HFFc6 (cell line): ENCODE results near the gene TRAPPC3. TPM values are rescaled to one million over a fixed set of nuclear protein-coding genes. Genes with fewer than 3 reads are reported as not detected.

Source experiments
- DNase-seq: peaks from one replicate; pipeline ENCODE4 v3.0.0-alpha.2; 2018
- H3K27ac Mint-ChIP-seq: 2 replicates; pipeline ENCODE4 v1.8.0; 2020; ENCODE audit warnings: mild to moderate bottlenecking, mixed read lengths
- H3K27me3 Mint-ChIP-seq: 2 replicates; pipeline ENCODE4 v1.8.0; 2021; ENCODE audit warnings: mild to moderate bottlenecking, moderate library complexity, mixed read lengths; ENCODE audit not compliant: insufficient read depth
- H3K36me3 Mint-ChIP-seq: 2 replicates; pipeline ENCODE4 v1.8.0; 2021; ENCODE audit warnings: low read depth, mixed read lengths
- H3K4me1 Mint-ChIP-seq: 2 replicates; pipeline ENCODE4 v1.8.0; 2020; ENCODE audit warnings: low read depth, mixed read lengths
- H3K4me3 Mint-ChIP-seq: 2 replicates; pipeline ENCODE4 v1.8.0; 2020; ENCODE audit warnings: mild to moderate bottlenecking, moderate library complexity, mixed read lengths
- H3K9me3 Mint-ChIP-seq: 2 replicates; pipeline ENCODE4 v1.8.0; 2020; ENCODE audit warnings: mild to moderate bottlenecking, mixed read lengths
- CTCF ChIP-seq: fragments of 200-600 bp; sonication (generic); IDR thresholded peaks from 2 replicates; pipeline ENCODE4 v1.5.0; 2021; ENCODE audit warnings: antibody characterized with exemption, mild to moderate bottlenecking
- total RNA-seq, 6 experiments: library from RNA; stranded (reverse); fragmentation: NEBNext Ultra II Directional; extraction: Animal tissue kit (Norgen Biotek cat#: 25700); gene quantifications; 2 replicates in 1 of 6; 3 replicates in 5 of 6; pipeline ENCODE4 v1.2.3, GENCODE V29; 2021

The TRAPPC3 gene
- total RNA-seq, 6 experiments from 2014 or later = 76.6 to 93.4 (median 78.6) TPM

- H3K27ac Mint-ChIP-seq = peak within 1 kb of the TSS; percentile 35; the same call in 1 of the 2 replicates
- peaks cover 10% of the 10 kb centered on the region for H3K4me1 Mint-ChIP-seq
- no peak for DNase-seq
- TF ChIP-seq CTCF = no peak
- H3K36me3 Mint-ChIP-seq = no peaks in the 10 kb centered on the region
- peaks cover 19% of the 10 kb centered on the region for H3K27me3 Mint-ChIP-seq
- no peaks in the 10 kb centered on the region for H3K9me3 Mint-ChIP-seq
- H3K4me3 Mint-ChIP-seq = peak within 1 kb of the TSS; percentile 40
Measured at GRCh38 chr1:36125129-36125991, 23.9 kb downstream of the TRAPPC3 start, which contains the start of gene COL8A2. Gene COL8A2 (minus strand): TSS chr1:36125222. CDS start chr1:36100242, 24,980 bp downstream.

DNA sequence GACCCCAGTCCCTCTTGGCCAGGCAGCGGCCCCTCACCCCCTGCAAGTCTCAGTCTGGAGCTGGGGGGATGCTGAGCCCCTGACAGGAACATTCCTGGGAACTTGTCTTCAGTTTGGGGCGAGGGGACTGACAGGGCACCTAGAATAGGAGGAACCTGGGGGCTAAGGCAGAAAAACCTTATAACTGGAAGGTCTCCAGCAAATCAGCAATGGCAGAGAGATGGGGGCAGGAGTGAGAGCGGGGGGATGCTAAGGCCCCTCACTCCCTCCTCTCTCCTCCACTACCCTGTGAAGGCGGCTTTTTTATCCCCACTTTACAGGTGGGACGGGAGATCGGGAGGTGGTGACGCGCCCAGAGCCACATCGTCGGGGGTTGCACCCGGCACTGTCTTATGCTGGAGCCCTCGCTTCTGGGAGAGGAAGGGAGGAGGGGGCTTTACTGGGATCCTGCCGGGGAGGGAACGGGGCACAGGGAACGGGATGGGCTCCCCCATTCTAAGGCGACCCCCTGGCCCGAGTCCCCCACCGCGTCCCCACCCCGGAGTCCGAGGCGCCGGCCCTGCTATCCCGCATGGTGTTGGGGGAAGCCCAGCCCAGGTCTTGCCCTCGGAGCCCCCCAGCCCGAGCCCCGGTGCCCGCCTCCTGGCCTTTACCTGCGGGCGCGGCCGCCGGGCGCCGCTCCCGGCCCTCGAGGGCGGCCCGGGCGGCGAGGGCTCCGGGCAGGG is 24.7 kb downstream of the TRAPPC3 start:
- Mint-ChIP-seq H3K27ac (no peak overlapping the region), H3K9me3 (no peaks in the 10 kb centered on the region), H3K4me1 (peaks cover 14% of the 10 kb centered on the region), H3K4me3 (peak overlapping the region; percentile 40), H3K27me3 (peaks cover 21% of the 10 kb centered on the region), H3K36me3 (no peaks in the 10 kb centered on the region)
- no peak for DNase-seq
- TF ChIP-seq CTCF = no peak

DNA sequence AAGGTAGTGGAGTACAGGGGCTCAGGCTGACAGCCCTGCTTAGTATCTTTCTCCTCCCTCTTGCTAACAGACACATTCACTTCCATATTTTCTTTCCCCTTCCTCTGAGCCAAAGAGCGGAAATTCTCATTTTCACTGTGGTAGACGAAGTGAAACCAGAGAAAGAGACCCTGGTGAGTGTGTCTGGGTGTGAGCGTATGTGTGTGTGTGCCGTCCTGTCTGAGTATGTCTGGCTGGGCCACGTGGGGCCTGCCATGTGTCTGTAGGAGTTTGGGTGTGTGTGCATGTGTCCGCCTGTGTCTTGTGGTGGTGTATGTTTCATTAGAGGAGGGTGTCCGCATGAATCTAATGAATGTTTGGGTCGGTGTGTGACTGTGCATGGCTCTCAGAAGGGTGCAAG is 25.9 kb downstream of the TRAPPC3 start:
- no peak overlapping the region for H3K27ac Mint-ChIP-seq
- H3K36me3 Mint-ChIP-seq = no peaks in the 10 kb centered on the region
- no peak overlapping the region for H3K4me3 Mint-ChIP-seq
- TF ChIP-seq CTCF = no peak
- peaks cover 12% of the 10 kb centered on the region for H3K4me1 Mint-ChIP-seq
- H3K27me3 Mint-ChIP-seq = peaks cover 21% of the 10 kb centered on the region
- H3K9me3 Mint-ChIP-seq = no peaks in the 10 kb centered on the region
- no peak for DNase-seq

DNA sequence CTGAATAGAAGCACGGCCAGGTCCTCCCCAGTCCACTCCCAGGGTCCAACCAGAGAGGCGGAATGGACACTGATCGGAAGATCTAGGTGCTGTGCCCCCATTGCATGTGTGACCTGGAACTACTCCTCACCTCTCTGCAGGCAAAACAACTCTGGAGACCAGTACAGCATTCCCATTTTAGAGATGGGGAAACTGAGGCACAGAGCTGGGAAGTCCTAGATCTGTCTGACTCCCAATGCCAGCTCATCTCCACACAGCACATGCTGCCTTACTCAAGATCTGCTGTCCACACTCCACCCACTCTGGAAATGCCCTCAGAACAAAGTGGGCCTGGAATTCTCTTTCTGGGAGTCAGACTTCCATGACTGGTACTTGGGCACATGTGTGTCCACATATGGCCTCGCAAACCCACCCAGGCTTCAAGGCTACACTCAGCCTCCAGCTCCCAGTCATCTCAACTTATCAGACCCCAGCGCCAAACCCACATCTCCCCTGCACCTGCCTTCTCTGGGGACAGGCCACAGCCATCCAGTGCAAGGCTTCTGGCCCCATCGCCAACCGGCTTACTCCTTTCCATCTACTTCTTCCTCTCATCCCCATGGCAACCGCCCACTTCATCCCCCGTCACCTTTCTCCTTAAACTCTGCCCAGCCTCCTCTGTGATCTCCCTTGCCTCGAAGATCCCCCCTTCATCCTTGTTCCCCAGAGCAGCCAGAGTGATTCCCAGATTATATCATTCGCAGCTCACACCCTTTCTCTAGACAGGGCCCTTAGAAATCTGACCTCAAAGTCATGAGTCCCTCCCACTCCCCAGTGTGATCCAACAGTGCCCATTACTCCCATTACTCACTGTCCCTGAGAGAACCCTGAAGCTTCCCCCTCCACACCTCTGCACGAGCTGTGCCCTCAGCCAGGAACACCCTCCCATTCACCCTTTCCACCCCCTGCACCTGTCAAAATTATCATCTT is 26.9 kb downstream of the TRAPPC3 start:
- no peak overlapping the region for H3K4me3 Mint-ChIP-seq
- no peak for DNase-seq
- peaks cover 8% of the 10 kb centered on the region; the same call in 1 of the 2 replicates for H3K4me1 Mint-ChIP-seq
- H3K36me3 Mint-ChIP-seq = no peaks in the 10 kb centered on the region
- TF ChIP-seq CTCF = no peak
- H3K9me3 Mint-ChIP-seq = no peaks in the 10 kb centered on the region
- no peak overlapping the region for H3K27ac Mint-ChIP-seq
- H3K27me3 Mint-ChIP-seq = peaks cover 21% of the 10 kb centered on the region

DNA sequence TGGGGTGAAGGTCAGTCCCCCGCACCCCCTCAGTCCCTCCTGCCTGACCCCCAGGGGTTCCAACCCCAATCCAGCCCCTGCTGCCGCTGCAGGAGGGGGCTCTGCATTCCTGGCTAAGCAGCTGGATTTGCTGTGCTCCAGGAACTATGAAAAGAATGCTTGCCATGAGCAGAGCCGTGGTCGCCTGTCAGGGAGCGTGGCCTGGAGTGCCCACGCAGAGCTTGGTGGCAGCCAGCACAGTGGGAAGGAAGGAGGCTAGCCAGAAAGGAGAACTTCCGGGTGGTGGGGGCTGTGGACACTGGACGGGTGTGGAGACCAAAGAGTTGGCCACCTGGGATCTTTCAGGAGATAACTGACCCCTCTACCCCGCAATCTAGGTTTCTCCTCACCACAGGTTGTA is 29.8 kb downstream of the TRAPPC3 start:
- Mint-ChIP-seq H3K4me3 (no peak overlapping the region), H3K27ac (no peak overlapping the region), H3K4me1 (peaks cover 33% of the 10 kb centered on the region), H3K36me3 (no peaks in the 10 kb centered on the region), H3K9me3 (no peaks in the 10 kb centered on the region), H3K27me3 (peaks cover 15% of the 10 kb centered on the region)
- no peak for DNase-seq
- no peak for TF ChIP-seq CTCF
